HepG2 (cell line): ENCODE measurements around the gene CD93.

Experiments
- ATF7 ChIP-seq, 2 experiments: fragments of 450-650 bp in 1 of 2; sonication (generic) in 1 of 2; formaldehyde crosslinking in 1 of 2; IDR thresholded peaks; 2 replicates each; pipeline versions ENCODE4 v1.4.0 to v1.6.1; 2016 to 2020; ENCODE audit warnings: antibody characterized with exemption in 1 of 2, mild to moderate bottlenecking in 1 of 2, missing genetic modification reagents in 1 of 2
- EZH2 ChIP-seq: conservative IDR thresholded peaks from 2 replicates; pipeline ENCODE4 v1.6.1; 2012; ENCODE audit warnings: mild to moderate bottlenecking, low read depth, low read length, moderate library complexity
- TBP ChIP-seq: sonication (generic); formaldehyde crosslinking; IDR thresholded peaks from 2 replicates; pipeline ENCODE4 v1.5.0; 2020; ENCODE audit warnings: missing genetic modification reagents
- ZSCAN12 ChIP-seq: sonication (generic); formaldehyde crosslinking; IDR thresholded peaks from 2 replicates; pipeline ENCODE4 v1.9.0; 2021; ENCODE audit warnings: mild to moderate bottlenecking, missing genetic modification reagents

DNA sequence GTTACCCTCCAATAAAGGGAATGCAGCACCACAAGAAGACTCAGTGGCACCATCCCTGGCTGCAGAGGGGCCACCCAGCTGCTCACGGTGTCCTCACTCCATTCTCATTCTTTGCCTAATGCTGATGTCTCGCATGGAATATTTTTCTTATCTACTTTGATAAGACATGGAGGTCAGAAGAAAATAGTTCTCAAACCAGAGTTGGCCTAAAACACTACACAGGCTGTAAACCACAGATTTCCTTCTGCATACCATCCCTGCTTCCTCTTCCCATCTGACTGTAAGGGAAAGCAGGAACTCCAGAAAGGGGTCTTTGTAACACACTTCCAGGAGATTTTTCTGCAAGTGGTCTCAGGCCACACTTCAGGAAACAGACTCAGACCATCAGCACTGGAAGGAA, 43.1 kb upstream of the CD93 start:
- no peak for TF ChIP-seq TBP
- TF ChIP-seq ATF7 (IDR thresholded peaks at IDR 0.05), result no peak
- TF ChIP-seq ATF7 (CRISPR knock-in tag; IDR thresholded peaks at IDR 0.05), result no peak
- TF ChIP-seq EZH2, result no peak
- no peak for TF ChIP-seq ZSCAN12 (CRISPR knock-in tag)
